Stimulated activated CD4-positive, alpha-beta T cell treated with anti-CD3 and anti-CD28 coated beads, Interleukin-4, amount 100 ng/mL, for 4 hours (primary cell): ENCODE data around the gene CSNK1G2.
A peak's percentile ranks its signal among the peaks of the same experiment; 100 is the strongest.

ENCODE experiments used
- DNase-seq, 2 experiments: peaks; one replicate each; pipeline ENCODE4 v3.0.0-alpha.2; 2020

Gene CSNK1G2

DNA sequence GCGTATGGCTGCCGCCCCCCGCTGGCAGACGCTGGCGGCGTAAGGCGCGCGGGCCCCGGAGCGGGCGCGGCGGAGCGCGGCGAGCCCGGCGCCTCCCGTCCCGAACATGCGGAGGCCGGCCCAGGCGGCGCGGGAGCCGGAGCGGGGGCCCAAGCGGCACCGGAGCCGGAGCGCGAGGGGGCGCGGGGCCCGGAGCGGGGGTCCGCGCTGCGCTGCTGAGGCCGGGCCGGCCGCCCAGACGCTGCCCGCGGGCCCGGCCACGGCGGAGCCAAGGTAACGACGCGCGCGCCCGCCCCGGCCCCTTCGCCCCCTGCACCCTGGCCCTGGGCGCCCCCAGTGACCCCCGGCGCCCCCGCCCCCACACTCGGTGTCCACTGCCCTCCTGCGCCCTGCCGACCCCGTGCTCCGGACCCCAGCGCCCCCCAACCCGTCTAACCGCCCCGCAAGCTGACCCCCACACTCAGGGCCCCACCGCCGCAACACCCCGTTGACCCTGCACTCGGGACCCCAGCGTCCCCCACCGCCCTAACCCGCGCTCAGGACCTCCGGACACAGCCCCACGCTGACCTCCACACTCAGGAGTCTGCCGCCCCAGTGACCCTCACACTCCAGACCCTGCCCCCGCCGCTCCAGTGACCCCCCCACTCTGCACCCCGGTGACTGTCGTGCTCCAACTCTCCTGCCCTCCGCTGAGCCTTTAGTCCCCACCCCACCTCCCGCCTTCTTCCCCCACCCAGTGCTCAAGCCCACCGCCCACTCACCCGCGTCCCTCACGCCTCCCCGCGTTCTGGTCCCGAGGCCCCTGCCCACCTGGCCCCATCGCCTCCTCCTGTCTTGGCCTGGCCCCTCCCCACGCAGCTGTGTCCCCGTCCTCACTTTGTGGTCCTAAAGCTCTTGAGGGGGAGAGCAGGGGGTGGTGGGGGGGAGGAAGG, at the start of gene CSNK1G2:
TSS of gene CSNK1G2 (plus strand) at position 27 of the 932 bp plus-strand sequence. CDS start 28,601 bp downstream, outside the sequence.
- DNase-seq, result no peak

DNA sequence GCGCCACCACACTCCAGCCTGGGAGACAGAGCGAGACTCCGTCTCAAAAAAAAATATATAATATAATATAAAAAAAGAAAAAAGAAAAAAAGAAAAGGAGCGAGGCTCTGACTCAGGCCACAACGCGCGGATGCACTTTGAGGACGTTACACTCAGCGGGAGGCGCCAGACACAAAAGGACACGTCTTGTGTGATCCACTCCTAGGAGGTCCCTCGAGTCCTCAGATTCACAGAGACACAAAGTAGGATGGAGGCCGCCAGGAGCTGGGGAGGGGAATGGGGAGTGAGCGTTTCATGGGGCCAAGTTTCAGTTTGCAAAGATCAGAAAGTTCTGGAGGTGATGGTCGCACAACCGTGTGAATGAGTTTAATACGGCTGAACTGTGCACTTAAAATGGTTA, 47.2 kb upstream of the CSNK1G2 start:
- DNase-seq, result no peak

DNA sequence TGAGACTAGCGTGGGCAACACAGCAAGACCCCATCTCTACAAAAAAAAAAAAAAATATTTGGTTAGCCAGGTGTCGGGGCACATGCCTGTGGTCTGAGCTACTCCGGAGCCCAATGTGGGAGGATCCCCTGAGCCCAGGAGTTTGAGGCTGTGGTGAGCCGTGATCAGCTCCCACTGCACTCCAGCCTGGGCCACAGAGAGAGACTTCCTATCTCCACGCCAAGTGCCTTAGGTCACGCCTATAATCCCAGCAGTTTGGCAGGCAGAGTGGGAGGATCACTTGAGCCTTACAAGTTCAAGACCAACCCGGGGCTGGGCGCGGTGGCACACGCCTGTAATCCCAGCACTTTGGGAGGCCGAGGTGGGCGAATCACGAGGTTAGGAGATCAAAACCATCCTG, 44.5 kb upstream of the CSNK1G2 start:
- no peak for DNase-seq

DNA sequence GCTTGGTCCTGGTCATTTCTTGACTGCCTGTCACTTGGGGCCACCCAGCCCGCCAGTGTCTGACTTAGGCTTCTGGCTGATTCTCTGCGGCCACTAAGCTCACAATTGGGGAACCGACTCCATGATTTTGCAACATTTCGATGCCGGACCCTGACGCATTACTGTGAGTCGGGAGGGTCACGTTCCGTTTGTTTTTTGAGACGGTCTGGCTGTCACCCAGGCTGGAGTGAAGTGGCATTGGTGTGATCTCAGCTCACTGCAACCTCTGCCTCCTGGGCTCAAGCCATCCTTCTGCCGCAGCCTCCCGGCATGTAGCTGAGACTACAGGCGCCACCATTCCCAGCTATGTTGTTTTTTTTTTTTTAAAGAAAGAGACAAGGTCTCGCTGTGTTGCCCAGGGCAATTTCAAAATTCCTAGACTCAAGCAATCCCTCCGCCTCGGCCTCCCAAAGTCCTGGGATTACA, 39.0 kb upstream of the CSNK1G2 start:
- DNase-seq, result no peak

DNA sequence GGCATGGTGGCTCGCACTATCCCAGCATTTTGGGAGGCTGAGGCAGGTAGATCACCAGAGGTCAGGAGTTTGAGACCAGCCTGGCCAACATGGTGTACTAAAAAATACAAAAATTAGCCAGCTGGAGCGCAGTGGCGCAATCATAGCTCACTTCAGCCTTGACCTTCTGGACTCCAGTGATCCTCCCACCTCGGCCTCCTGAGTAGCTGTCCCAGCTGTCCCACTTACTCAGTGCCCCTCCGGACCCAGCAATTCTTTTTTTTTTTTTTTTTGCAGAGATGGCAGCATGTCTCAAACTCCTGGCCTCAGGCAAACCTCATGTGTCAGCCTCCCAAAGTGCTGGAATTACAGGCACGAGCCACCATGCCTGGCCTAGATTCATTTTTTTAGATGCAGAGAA, 38.0 kb upstream of the CSNK1G2 start:
- DNase-seq, result no peak

DNA sequence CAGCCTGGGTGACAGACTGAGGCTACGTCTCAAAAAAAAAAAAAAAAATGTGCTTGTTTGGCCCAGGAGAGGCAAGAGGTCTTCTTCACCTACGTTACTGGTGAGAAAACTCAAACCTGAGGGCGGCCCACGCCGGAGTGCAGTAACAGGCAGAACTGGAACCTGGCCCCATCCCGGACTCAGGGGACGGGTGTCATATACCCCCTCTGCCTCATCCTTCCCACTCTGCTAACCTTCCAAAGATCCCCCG, 36.2 kb upstream of the CSNK1G2 start:
- DNase-seq, result no peak

DNA sequence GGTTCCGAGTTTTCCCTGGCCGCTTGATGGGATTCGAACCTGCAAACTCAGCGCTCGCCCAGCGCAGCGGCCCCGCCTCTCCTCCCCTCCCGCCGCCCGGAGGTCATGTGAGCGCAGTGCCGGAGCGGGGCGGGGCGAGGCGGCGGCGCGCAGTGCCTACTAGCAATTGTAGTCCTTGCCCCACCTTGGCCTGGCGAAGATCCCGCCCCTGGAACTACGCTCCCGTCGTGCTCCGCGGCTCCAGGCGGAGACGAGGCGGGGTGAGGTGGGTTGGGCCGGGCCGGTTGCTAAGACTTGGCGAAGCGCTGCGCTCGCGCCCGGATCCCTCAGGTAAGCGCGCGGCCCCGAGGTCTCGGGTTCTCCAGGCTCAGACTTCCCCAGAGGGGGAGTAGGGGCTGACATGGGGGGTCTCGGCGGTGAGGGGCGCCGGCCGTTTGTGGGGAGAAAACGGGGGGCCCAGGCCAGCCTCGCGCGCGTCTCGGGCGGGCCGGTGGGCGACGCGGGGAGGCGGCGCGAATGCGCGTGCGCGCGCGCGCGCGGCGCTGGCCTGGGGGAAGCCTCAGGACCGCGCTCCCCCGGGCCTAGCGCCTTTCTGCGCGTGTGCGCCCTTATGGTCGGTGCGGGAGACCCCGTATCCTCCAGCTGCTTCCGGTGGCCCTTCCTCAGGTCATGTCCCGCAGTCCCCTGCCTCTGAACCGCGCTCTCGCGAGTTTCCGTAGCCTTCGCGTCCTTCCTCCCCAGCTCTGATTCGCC, 35.7 kb upstream of the CSNK1G2 start, which contains the start of the genes ADAT3 and SCAMP4:
TSS of gene ADAT3 (plus strand) at position 290 of the 753 bp plus-strand sequence. CDS start 6,649 bp downstream, outside the sequence.
TSS of gene SCAMP4 (plus strand) at position 290 of the 753 bp plus-strand sequence. CDS start 9,621 bp downstream, outside the sequence.
- DNase-seq, result peak; percentile 97 to 99

DNA sequence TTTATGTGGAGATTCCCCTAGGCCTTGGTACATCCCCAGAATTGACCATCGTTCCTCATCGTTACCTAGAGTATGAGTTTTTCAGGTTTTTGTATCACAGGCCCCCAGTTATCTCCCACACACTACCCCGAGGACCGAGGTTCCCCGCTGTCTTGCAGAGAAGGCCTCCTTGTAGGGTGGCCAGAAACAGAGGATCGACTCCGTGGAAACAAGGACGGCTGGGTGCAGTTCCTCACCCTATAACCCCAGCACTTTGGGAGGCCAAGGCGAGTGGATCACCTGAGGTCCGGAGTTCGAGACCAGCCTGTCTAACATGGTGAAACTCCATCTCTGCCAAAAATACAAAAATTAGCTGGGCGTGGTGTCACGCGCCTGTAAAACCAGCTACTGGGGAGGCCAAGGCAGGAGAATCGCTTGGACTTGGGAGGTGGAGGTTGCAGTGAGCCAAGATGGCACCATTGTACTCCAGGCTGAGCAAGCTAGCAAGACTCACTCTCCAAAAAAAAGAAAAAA, 35.1 kb upstream of the CSNK1G2 start:
- DNase-seq, result no peak

DNA sequence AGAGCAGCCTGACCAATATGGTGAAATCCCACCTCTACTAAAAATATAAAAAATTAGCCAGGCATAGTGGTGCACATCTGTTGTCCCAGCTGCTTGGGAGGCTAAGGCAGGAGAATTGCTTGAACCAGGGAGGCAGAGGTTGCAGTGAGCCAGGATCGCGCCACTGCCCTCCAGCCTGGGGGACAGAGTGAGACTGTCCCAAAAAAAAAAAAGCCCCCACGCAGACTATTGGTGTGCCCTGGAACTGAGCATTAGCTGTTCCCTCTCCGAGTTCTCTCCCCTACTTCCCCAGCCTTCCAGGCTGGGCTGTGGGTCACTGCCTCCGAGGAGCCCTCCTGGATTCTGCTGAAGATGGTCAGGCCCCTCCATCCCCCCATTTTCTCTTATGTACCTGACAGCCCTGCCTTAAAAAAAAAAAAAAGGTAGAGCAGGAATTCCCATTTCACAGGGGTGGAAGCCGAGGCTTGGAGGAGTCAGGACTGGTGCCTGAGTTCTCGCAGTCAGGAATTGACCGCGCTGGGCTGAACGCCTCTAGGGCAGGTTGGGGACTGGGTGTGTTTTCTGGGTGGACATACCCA, 33.9 kb upstream of the CSNK1G2 start:
- no peak for DNase-seq

DNA sequence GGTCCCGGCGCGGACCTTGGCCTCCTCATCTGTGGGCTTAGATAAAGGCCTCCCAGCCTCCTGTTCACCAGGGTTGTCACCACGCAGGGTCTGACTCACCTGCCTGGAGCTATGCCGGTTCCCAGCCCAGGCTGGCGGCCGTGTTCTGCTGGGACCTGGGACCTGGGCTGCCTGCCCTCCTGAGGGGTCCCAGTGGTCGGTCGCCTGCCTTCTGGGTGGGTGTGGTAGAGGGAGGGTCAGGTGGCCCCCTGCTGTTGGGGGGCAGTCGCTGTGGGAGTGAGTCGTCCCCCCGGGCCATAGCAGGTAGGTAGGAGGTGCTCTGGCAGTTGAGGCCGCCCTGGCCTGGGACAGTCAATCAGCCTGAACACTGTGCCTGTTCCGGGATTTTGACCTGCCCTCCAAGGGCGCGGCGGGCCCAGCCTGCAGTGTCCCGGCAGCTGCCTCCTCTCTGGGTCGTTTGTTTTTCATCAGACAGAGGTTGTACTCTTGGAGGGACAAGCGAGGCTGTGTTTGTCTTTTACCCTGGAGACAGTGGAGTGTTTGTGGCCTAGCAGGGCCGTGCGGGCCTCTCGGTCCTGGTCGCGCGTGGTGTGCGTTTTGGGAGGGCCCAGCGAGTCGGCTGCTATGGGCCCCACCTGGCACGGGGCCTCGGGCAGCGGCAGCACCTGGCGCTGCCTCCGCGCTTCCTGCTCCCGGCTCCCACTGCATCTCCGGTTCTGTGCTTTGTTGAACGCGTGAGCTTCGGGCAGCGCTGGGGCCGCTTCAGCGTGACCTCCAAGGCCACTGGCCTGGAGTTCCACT, 33.2 kb upstream of the CSNK1G2 start:
- no peak for DNase-seq

DNA sequence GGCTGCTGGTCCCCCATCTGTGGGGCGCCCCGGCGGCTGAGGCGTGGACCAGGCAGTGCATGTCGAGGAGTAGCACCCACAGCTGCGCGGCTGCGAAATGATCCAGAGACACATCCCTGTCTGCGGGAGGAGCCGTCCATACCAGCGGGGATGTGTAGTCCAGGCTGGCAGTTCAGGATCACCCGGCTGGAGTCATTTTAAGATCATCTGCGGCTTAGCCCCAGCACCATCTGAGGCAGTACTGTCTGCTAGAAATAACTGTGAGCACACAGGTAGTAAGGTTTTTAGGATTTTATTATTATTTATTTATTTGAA, 32.7 kb upstream of the CSNK1G2 start:
- DNase-seq, result no peak

DNA sequence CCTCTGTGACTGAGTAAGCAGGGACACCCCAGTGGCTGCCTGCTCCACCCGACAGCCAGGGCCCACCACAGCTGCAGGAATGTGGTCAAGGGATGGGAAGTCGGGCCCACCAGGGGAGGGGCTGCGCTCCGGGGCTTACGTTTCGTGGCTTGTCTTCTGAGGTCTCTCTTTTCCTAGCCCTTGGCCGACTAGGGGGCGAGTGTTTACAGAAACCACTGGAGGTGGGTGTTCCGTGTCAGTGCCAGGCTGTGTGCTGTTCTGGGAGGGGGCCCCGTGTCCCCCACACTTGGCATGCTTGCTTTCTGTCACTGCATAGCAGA, 31.3 kb upstream of the CSNK1G2 start:
- DNase-seq, result no peak

DNA sequence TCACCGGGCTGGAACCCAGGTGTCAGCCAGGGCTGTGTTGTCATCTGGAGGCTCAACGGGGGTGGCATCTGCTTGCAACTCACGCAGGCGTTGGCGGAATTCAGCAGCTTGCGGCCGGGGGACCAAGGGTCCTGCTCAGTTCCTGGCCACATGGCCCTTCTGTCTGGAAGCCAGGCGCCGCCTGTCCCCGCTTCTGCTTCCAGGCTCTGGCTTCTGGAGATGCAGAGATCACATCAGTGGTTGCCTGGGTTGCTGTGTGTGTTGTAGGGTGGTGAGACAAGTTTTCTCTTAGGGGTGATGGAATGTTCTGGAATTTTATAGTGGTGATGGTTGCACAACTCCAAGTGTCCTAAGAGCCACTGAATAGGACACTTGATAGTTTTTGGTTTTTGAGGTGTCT, 30.8 kb upstream of the CSNK1G2 start:
- DNase-seq, result no peak

DNA sequence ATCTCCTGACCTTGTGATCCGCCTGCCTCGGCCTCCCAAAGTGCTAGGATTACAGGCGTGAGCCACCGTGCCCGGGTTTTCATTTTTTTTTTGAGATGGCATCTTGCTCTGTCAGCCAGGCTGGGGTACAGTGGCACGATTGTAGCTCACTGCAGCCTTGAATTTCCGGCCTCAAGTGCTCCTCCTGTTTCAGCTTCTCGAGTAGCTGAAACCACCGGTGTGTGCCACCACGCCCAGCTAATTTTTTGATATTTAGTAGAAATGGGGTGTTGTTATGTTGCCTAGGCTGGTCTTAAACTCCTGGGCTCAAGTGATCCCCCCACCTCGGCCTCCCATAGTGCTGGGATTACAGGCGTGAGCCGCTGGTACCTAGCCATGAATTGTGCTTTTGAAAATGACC, 29.9 kb upstream of the CSNK1G2 start:
- DNase-seq, result no peak

DNA sequence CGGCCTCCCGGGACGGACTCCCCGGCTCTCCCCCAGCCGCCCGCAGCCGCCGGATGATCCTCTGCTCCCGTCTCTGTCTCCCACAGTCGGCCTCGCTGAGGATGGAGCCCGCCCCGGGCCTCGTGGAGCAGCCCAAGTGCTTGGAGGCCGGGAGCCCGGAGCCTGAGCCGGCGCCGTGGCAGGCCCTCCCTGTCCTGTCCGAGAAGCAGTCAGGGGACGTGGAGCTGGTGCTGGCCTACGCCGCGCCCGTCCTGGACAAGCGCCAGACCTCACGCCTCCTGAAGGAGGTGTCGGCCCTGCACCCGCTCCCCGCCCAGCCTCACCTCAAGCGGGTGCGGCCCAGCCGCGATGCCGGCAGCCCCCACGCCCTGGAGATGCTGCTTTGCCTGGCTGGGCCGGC, 29.0 kb upstream of the CSNK1G2 start:
- no peak for DNase-seq

DNA sequence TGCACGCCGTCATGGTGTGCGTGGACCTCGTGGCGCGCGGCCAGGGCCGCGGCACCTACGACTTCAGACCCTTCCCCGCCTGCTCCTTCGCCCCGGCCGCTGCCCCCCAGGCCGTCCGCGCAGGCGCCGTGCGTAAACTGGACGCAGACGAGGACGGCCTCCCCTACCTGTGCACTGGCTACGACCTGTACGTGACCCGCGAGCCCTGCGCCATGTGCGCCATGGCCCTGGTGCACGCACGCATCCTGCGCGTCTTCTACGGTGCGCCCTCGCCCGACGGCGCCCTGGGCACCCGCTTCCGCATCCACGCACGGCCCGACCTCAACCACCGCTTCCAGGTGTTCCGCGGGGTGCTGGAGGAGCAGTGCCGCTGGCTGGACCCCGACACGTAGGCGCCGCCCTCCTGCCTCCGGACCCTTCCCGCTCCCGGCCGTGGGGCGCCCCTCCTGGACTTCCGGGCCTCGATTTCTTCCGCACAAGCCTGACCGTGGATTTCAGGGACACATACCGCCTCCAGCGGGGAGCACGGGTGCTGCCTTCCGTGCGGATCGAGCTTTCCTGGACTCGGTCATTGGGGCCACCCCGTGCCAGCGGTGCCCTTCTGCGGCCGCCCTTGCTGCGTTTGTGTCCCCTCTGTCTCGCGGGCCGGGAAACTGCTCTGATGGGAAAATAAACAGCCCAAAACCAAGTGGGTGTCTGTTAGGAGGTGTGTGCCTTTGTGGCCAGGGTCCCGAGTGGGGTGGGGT, 28.0 kb upstream of the CSNK1G2 start:
- DNase-seq, result no peak

DNA sequence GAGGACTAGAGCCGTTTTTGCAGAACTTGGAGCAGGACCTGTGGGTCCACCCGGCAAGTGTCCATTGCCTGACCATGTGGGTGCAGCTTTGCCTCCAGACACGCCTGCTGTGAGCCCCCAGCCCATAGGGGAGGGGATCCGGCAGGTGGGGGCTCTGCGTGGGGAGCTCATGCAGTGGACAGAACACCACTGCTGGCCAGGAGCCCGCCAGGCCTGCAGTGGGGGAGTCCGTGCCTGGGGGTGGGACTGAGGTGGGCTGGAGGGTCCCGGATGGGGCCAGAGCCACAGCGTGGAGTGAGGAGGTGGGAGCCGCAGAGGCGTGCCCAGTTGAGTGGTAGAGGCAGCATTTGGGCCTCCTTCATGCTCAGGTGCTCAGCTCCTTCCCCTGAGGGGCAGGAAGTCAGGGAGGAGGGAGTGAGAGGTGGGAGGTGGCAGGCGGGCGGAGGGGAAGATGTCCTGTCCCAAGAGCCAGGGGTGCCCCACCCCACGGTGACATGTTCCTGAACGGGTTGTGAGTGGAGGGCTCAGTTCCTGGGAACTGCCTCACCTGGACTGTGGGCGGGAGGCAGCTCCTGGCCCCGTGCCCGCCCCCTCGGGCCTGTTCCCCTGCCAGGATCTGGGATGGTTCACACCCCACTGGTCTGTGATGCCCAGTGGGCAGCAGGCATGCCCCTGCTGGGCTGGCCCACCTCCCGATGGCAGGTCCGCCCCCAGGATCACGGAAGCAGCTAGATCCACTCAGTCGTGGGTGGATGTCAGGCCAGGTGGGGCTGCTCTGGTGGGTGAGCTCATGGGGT, 27.0 kb upstream of the CSNK1G2 start:
- DNase-seq, result no peak

DNA sequence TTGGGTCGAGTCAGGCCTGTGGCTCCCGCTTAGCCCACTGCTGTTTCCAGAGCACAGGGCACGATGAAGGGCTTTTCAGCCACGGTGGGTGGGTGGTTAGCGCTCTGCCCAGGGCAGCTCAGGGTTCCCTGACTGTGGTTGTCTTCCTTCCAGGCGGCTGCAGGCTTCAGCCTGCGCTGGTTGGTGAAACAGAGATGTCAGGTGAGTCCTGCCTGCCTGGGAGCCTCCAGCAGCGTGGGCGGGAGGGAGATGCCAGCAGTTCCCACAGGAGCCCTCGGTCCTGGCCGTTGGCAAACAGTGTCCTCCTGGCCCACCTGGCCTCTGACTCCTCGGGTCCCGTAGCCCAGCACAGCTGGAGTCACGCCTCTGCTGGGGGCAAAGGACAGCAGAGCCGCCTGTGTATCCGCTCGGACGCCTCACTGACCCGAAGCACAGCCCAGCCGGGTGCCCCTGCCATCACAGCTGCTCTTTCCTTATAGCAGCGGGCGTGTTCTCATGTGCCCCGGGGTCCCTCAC, 26.1 kb upstream of the CSNK1G2 start:
- no peak for DNase-seq

DNA sequence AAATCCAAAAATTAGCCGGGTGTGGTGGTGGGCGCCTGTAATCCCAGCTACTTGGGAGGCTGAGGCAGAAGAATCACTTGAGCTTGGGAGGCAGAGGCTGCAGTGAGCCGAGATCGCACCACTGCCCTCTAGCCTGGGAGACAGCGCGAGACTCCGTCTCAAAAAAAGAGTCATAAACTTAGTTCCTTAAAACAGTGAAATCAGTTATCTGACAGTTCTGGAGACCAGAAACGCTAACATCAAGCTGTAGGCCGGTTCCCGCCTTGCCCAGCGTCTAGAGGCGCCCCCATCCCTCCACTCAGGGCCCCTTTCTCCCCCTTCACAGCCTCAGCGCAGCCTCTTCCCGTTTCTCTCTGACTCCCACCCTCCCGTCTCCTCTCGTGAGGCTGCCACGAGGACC, 23.8 kb upstream of the CSNK1G2 start:
- no peak for DNase-seq

DNA sequence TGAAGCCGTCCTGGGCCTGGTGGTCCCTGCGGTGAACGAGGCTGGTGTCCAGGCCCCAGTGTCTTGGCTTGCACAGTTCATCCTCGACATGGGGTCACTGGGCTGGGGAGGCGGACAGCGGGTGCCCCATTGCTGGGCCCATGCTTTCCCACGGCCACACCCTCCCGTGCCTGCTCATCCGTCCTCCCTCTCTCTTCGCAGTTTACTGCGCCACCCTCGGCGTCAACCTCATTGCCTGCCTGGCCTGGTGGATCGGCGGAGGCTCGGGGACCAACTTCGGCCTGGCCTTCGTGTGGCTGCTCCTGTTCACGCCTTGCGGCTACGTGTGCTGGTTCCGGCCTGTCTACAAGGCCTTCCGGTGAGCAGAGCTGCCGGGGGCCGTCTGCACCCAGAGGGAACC, 23.0 kb upstream of the CSNK1G2 start:
- DNase-seq, result no peak

DNA sequence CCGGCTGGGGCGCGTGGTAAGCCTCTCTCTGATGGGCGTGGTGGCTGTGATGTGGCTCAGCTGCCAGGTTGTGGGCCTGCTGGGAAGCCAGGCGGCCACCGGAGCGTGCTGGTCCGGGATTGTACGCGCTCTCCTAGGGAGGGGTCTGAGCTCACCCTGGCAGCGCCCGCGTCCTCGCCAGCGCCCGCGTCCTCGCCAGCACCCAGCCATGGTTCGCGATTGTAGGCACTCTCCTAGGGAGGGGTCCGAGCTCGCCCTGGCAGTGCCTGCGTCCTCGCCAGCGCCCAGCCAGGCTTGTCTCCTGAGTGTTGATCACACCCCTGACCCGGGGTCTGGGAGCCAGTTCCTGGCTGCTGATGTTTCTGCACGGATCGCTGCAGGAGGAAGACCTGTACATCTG, 22.0 kb upstream of the CSNK1G2 start:
- DNase-seq, result no peak
